A673 (cell line): ENCODE data around the gene AREL1. TPM values are rescaled to one million over a fixed set of nuclear protein-coding genes. Genes with fewer than 3 reads are reported as not detected.

ENCODE experiments used
- BruUV-seq: library from RNA; stranded (reverse); fragments of 400-500 nt; replicated peaks from 2 replicates; lab custom pipeline; 2021; lab: Mats Ljungman, UMichigan
- CTCF ChIA-PET: fragments of 300-600 bp; sonication (Branson Sonifier 250); formaldehyde crosslinking; loops from one replicate; lab custom pipeline; 2022; ENCODE audit warnings: antibody characterized with exemption; lab: Charles Lee
- POLR2A ChIA-PET: fragments of 300-600 bp; sonication (Branson Sonifier 250); formaldehyde crosslinking; loops from one replicate; lab custom pipeline; 2022; ENCODE audit warnings: antibody characterized with exemption; ENCODE audit not compliant: low non-redundant PET; lab: Charles Lee
- DNase-seq: peaks from one replicate; pipeline ENCODE4 v3.0.0-alpha.2; 2015; ENCODE audit warnings: low spot score
- H3K27ac ChIP-seq: fragments of 200-600 bp; sonication (generic); 2 replicates; pipeline ENCODE4 v1.5.1; 2016; ENCODE audit warnings: mixed run types, low read depth, mild to moderate bottlenecking, mixed read lengths, antibody characterized with exemption, low read length; ENCODE audit not compliant: poor library complexity, severe bottlenecking
- H3K27me3 ChIP-seq: fragments of 200-600 bp; sonication (generic); replicated peaks from 2 replicates; pipeline ENCODE4 v1.6.1; 2017; ENCODE audit warnings: mixed run types, low read depth, mild to moderate bottlenecking, mixed read lengths, antibody characterized with exemption, low read length; ENCODE audit not compliant: insufficient read depth, poor library complexity
- H3K36me3 ChIP-seq: fragments of 200-600 bp; sonication (generic); 2 replicates; pipeline ENCODE4 v1.6.1; 2016; ENCODE audit warnings: mixed run types, mild to moderate bottlenecking, mixed read lengths, antibody characterized with exemption, low read length; ENCODE audit not compliant: insufficient read depth, poor library complexity, severe bottlenecking
- H3K4me1 ChIP-seq: fragments of 200-600 bp; sonication (generic); 2 replicates; pipeline ENCODE4 v1.6.1; 2017; ENCODE audit warnings: mixed run types, mild to moderate bottlenecking, mixed read lengths, antibody characterized with exemption, low read length; ENCODE audit not compliant: insufficient read depth, poor library complexity, severe bottlenecking
- H3K4me3 ChIP-seq: fragments of 200-600 bp; sonication (generic); 2 replicates; pipeline ENCODE4 v1.5.1; 2016; ENCODE audit warnings: low read depth, mixed run types, mild to moderate bottlenecking, mixed read lengths, low read length; ENCODE audit not compliant: poor library complexity, severe bottlenecking
- H3K9me3 ChIP-seq: fragments of 200-600 bp; sonication (generic); 2 replicates; pipeline ENCODE4 v1.6.1; 2016; ENCODE audit warnings: mixed run types, low read depth, mild to moderate bottlenecking, mixed read lengths, antibody characterized with exemption, low read length; ENCODE audit not compliant: poor library complexity, severe bottlenecking
- CTCF ChIP-seq: fragments of 300-800, 200-600 bp; sonication (generic); conservative IDR thresholded peaks from 2 replicates; pipeline ENCODE4 v1.5.1; 2017; ENCODE audit warnings: low read depth, mild to moderate bottlenecking, antibody characterized with exemption, low read length, moderate library complexity, mixed read lengths
- EZH2 ChIP-seq: fragments of 200-600 bp; sonication (generic); IDR thresholded peaks from 2 replicates; pipeline ENCODE4 v1.6.1; 2017; ENCODE audit warnings: borderline replicate concordance, low read depth, mild to moderate bottlenecking, mixed read lengths, antibody characterized with exemption, low read length; ENCODE audit not compliant: poor library complexity, severe bottlenecking
- intact Hi-C: fragments of 100-400 bp; cut with micrococcal nuclease; formaldehyde crosslinking; loops from one replicate; pipeline ENCODE4 v1.10.0; 2022; ENCODE audit not compliant: unreplicated experiment
- total RNA-seq: library from RNA; stranded (reverse); gene quantifications from 2 replicates; pipeline ENCODE4 v1.2.3, GENCODE V29; 2021

Gene AREL1
- total RNA-seq, 1 experiment from 2014 or later = 48.7 TPM

- H3K4me3 ChIP-seq = no peak overlapping the region
- CTCF ChIA-PET = no interaction called here
- intact Hi-C loops = no loop called here
- TF ChIP-seq EZH2 = no peak
- no peak for TF ChIP-seq CTCF
- peaks cover 65% of the 10 kb centered on the region for H3K36me3 ChIP-seq
- POLR2A ChIA-PET = no interaction called here
- H3K27ac ChIP-seq = no peak overlapping the region
- DNase-seq = no peak
- BruUV-seq = no TSS peak
- H3K9me3 ChIP-seq = no peaks in the 10 kb centered on the region
- H3K27me3 ChIP-seq = no peaks in the 10 kb centered on the region
- no peaks in the 10 kb centered on the region for H3K4me1 ChIP-seq
These were observed 39.1 kb downstream of the AREL1 start for GRCh38 chr14:74673768-74674167.

GRCh38 chr14:74671789-74672188, 41.1 kb downstream of the AREL1 start:
- POLR2A ChIA-PET = no interaction called here
- no peak overlapping the region for H3K4me3 ChIP-seq
- no peaks in the 10 kb centered on the region for H3K4me1 ChIP-seq
- CTCF ChIA-PET = no interaction called here
- intact Hi-C loops = no loop called here
- no peaks in the 10 kb centered on the region for H3K9me3 ChIP-seq
- DNase-seq = no peak
- no peak for TF ChIP-seq CTCF
- no peak for TF ChIP-seq EZH2
- H3K27me3 ChIP-seq = no peaks in the 10 kb centered on the region
- BruUV-seq = no TSS peak
- H3K27ac ChIP-seq = no peak overlapping the region
- peaks cover 72% of the 10 kb centered on the region for H3K36me3 ChIP-seq

- intact Hi-C loops = no loop called here
These were observed 42.0 kb downstream of the AREL1 start for GRCh38 chr14:74670726-74671411.

More at GRCh38 chr14:74670726-74671411, 42.0 kb downstream of the AREL1 start:
- TF ChIP-seq EZH2 (no peak), CTCF (no peak)
- Histone ChIP-seq H3K4me1 (no peaks in the 10 kb centered on the region), H3K4me3 (no peak overlapping the region), H3K9me3 (no peaks in the 10 kb centered on the region), H3K36me3 (peaks cover 67% of the 10 kb centered on the region), H3K27ac (no peak overlapping the region), H3K27me3 (no peaks in the 10 kb centered on the region)
- POLR2A ChIA-PET = no interaction called here
- DNase-seq = no peak
- CTCF ChIA-PET = no interaction called here
- no TSS peak for BruUV-seq
